Measurements from ENCODE around the gene STK25.
"Not testable (repeated sequence)": the region's sequence is repeated elsewhere in the genome, so short reads cannot be mapped to it uniquely, and the experiment has no call there.

STK25 gene

GRCh38 chr2:241463276-241464135, 44.9 kb downstream of the STK25 start:
- DNase-seq (ENCODE audit: low spot score) = no peak

- no peak for DNase-seq (ENCODE audit: low spot score)
These were observed 46.4 kb downstream of the STK25 start for GRCh38 chr2:241461693-241462677.

- DNase-seq (ENCODE audit: low spot score) = no peak
These were observed 47.8 kb downstream of the STK25 start for GRCh38 chr2:241460631-241461030.

GRCh38 chr2:241459520-241459919, 48.9 kb downstream of the STK25 start:
- DNase-seq (ENCODE audit: low spot score) = no peak

GRCh38 chr2:241458687-241459086, 49.7 kb downstream of the STK25 start:
- DNase-seq (ENCODE audit: low spot score) = no peak

- no peak for DNase-seq (ENCODE audit: low spot score)
These were observed 51.8 kb downstream of the STK25 start for GRCh38 chr2:241456546-241456945.

- no peak for DNase-seq (ENCODE audit: low spot score)
These were observed 53.4 kb downstream of the STK25 start for GRCh38 chr2:241454837-241455485.

GRCh38 chr2:241453919-241454318, 54.5 kb downstream of the STK25 start:
- DNase-seq (ENCODE audit: low spot score) = not testable (repeated sequence)

- no peak for DNase-seq (ENCODE audit: low spot score)
These were observed 56.4 kb downstream of the STK25 start for GRCh38 chr2:241451840-241452506.

- DNase-seq (ENCODE audit: low spot score) = not testable (repeated sequence)
These were observed 58.3 kb downstream of the STK25 start for GRCh38 chr2:241450092-241450491.

GRCh38 chr2:241445426-241445825, 63.0 kb downstream of the STK25 start:
- DNase-seq (ENCODE audit: low spot score) = no peak

GRCh38 chr2:241443486-241444223, 64.7 kb downstream of the STK25 start:
- DNase-seq (ENCODE audit: low spot score) = peak; percentile 92

All from CD4-positive, alpha-beta T cell treated with Interleukin-15 for 4 hours (primary cell).